ENCODE data around the gene DDAH1. TPM values are rescaled to one million over a fixed set of nuclear protein-coding genes. Genes with fewer than 3 reads are reported as not detected.

Gene DDAH1
- total and polyA plus RNA-seq, 2 experiments from 2014 or later, result 19.5 to 49.8 TPM

- Histone ChIP-seq H3K79me2 (peaks cover 39% of the 10 kb centered on the region), H4K20me1 (ENCODE audit: insufficient read depth, poor library complexity, severe bottlenecking) (no peaks in the 10 kb centered on the region), H3K27ac (peak overlapping the region; percentile 94), H3K36me3 (replicated peaks; ENCODE audit: insufficient read depth, low read depth) (no peaks in the 10 kb centered on the region), H3K9me3 (ENCODE audit: low read depth) (no peaks in the 10 kb centered on the region), H2AFZ (peak overlapping the region; percentile 91), H3K4me3 (peak overlapping the region; percentile 86), H3K4me2 (peak overlapping the region; percentile 92), H3K9me2 (replicated peaks; ENCODE audit: insufficient read depth) (no peaks in the 10 kb centered on the region), H3K27me3 (no peaks in the 10 kb centered on the region), H3K4me1 (ENCODE audit: insufficient read depth) (peaks cover 30% of the 10 kb centered on the region)
- TF ChIP-seq CTCF (IDR thresholded peaks at IDR 0.05; ENCODE audit: poor library complexity), result no peak
- no peak for TF ChIP-seq EZH2phosphoT487 (IDR thresholded peaks at IDR 0.05; ENCODE audit: low read depth, severe bottlenecking, unreplicated experiment)
- no peak for TF ChIP-seq EZH2 (IDR thresholded peaks at IDR 0.05; ENCODE audit: borderline replicate concordance)
- 2% methylated on average over 49 of the region's 72 CpGs for WGBS (ENCODE audit: low lambda C conversion rate, missing lambda C conversion rate)
- DNase-seq (ENCODE audit: low spot score), result peak; percentile 77
Observed at GRCh38 chr1:85464497-85465098, 361 bp downstream of the DDAH1 start.

GRCh38 chr1:85463731-85464496, 1.0 kb downstream of the DDAH1 start:
- TF ChIP-seq CTCF (IDR thresholded peaks at IDR 0.05; ENCODE audit: poor library complexity) (no peak), EZH2phosphoT487 (IDR thresholded peaks at IDR 0.05; ENCODE audit: low read depth, severe bottlenecking, unreplicated experiment) (no peak), EZH2 (IDR thresholded peaks at IDR 0.05; ENCODE audit: borderline replicate concordance) (no peak)
- DNase-seq (ENCODE audit: low spot score), result no peak
- H3K4me3 ChIP-seq, result peak overlapping the region; percentile 86
- H3K9me3 ChIP-seq (ENCODE audit: low read depth), result no peaks in the 10 kb centered on the region
- H3K36me3 ChIP-seq (replicated peaks; ENCODE audit: insufficient read depth, low read depth), result no peaks in the 10 kb centered on the region
- no peaks in the 10 kb centered on the region for H4K20me1 ChIP-seq (ENCODE audit: insufficient read depth, poor library complexity, severe bottlenecking)
- peak overlapping the region; percentile 92 for H3K4me2 ChIP-seq
- H3K4me1 ChIP-seq (ENCODE audit: insufficient read depth), result peaks cover 36% of the 10 kb centered on the region
- peak overlapping the region; percentile 94 for H3K27ac ChIP-seq
- no peaks in the 10 kb centered on the region for H3K9me2 ChIP-seq (replicated peaks; ENCODE audit: insufficient read depth)
- WGBS (ENCODE audit: low lambda C conversion rate, missing lambda C conversion rate), result 4% methylated on average over 25 of the region's 26 CpGs
- peak overlapping the region; percentile 91 for H2AFZ ChIP-seq
- peaks cover 46% of the 10 kb centered on the region for H3K79me2 ChIP-seq
- no peaks in the 10 kb centered on the region for H3K27me3 ChIP-seq

- Histone ChIP-seq H3K9me3 (ENCODE audit: low read depth) (no peaks in the 10 kb centered on the region), H3K27ac (no peak overlapping the region), H3K4me3 (no peak overlapping the region), H3K27me3 (no peaks in the 10 kb centered on the region), H3K4me1 (ENCODE audit: insufficient read depth) (peaks cover 36% of the 10 kb centered on the region), H3K9me2 (replicated peaks; ENCODE audit: insufficient read depth) (no peaks in the 10 kb centered on the region), H3K4me2 (peak overlapping the region; percentile 92), H2AFZ (no peak overlapping the region), H3K79me2 (peaks cover 53% of the 10 kb centered on the region), H4K20me1 (ENCODE audit: insufficient read depth, poor library complexity, severe bottlenecking) (no peaks in the 10 kb centered on the region), H3K36me3 (replicated peaks; ENCODE audit: insufficient read depth, low read depth) (no peaks in the 10 kb centered on the region)
- DNase-seq (ENCODE audit: low spot score), result no peak
- TF ChIP-seq EZH2 (IDR thresholded peaks at IDR 0.05; ENCODE audit: borderline replicate concordance) (no peak), CTCF (IDR thresholded peaks at IDR 0.05; ENCODE audit: poor library complexity) (no peak)
- WGBS (ENCODE audit: low lambda C conversion rate, missing lambda C conversion rate), result 61% methylated on average over 4 of the region's 4 CpGs
Observed at GRCh38 chr1:85462931-85463649, 1.9 kb downstream of the DDAH1 start.
